A673 (cell line): ENCODE results near the gene CDKN2B-AS1. TPM values are rescaled to one million over a fixed set of nuclear protein-coding genes. Genes with fewer than 3 reads are reported as not detected.

ENCODE experiments used
- BruUV-seq: library from RNA; stranded (reverse); fragments of 400-500 nt; replicated peaks from 2 replicates; lab custom pipeline; 2021; lab: Mats Ljungman, UMichigan
- CTCF ChIA-PET: fragments of 300-600 bp; sonication (Branson Sonifier 250); formaldehyde crosslinking; loops from one replicate; lab custom pipeline; 2022; ENCODE audit warnings: antibody characterized with exemption; lab: Charles Lee
- POLR2A ChIA-PET: fragments of 300-600 bp; sonication (Branson Sonifier 250); formaldehyde crosslinking; loops from one replicate; lab custom pipeline; 2022; ENCODE audit warnings: antibody characterized with exemption; ENCODE audit not compliant: low non-redundant PET; lab: Charles Lee
- DNase-seq: peaks from one replicate; pipeline ENCODE4 v3.0.0-alpha.2; 2015; ENCODE audit warnings: low spot score
- H3K27ac ChIP-seq: fragments of 200-600 bp; sonication (generic); 2 replicates; pipeline ENCODE4 v1.5.1; 2016; ENCODE audit warnings: mixed run types, low read depth, mild to moderate bottlenecking, mixed read lengths, antibody characterized with exemption, low read length; ENCODE audit not compliant: poor library complexity, severe bottlenecking
- H3K27me3 ChIP-seq: fragments of 200-600 bp; sonication (generic); replicated peaks from 2 replicates; pipeline ENCODE4 v1.6.1; 2017; ENCODE audit warnings: mixed run types, low read depth, mild to moderate bottlenecking, mixed read lengths, antibody characterized with exemption, low read length; ENCODE audit not compliant: insufficient read depth, poor library complexity
- H3K36me3 ChIP-seq: fragments of 200-600 bp; sonication (generic); 2 replicates; pipeline ENCODE4 v1.6.1; 2016; ENCODE audit warnings: mixed run types, mild to moderate bottlenecking, mixed read lengths, antibody characterized with exemption, low read length; ENCODE audit not compliant: insufficient read depth, poor library complexity, severe bottlenecking
- H3K4me1 ChIP-seq: fragments of 200-600 bp; sonication (generic); 2 replicates; pipeline ENCODE4 v1.6.1; 2017; ENCODE audit warnings: mixed run types, mild to moderate bottlenecking, mixed read lengths, antibody characterized with exemption, low read length; ENCODE audit not compliant: insufficient read depth, poor library complexity, severe bottlenecking
- H3K4me3 ChIP-seq: fragments of 200-600 bp; sonication (generic); 2 replicates; pipeline ENCODE4 v1.5.1; 2016; ENCODE audit warnings: low read depth, mixed run types, mild to moderate bottlenecking, mixed read lengths, low read length; ENCODE audit not compliant: poor library complexity, severe bottlenecking
- H3K9me3 ChIP-seq: fragments of 200-600 bp; sonication (generic); 2 replicates; pipeline ENCODE4 v1.6.1; 2016; ENCODE audit warnings: mixed run types, low read depth, mild to moderate bottlenecking, mixed read lengths, antibody characterized with exemption, low read length; ENCODE audit not compliant: poor library complexity, severe bottlenecking
- CTCF ChIP-seq: fragments of 300-800, 200-600 bp; sonication (generic); conservative IDR thresholded peaks from 2 replicates; pipeline ENCODE4 v1.5.1; 2017; ENCODE audit warnings: low read depth, mild to moderate bottlenecking, antibody characterized with exemption, low read length, moderate library complexity, mixed read lengths
- EZH2 ChIP-seq: fragments of 200-600 bp; sonication (generic); IDR thresholded peaks from 2 replicates; pipeline ENCODE4 v1.6.1; 2017; ENCODE audit warnings: borderline replicate concordance, low read depth, mild to moderate bottlenecking, mixed read lengths, antibody characterized with exemption, low read length; ENCODE audit not compliant: poor library complexity, severe bottlenecking
- intact Hi-C: fragments of 100-400 bp; cut with micrococcal nuclease; formaldehyde crosslinking; loops from one replicate; pipeline ENCODE4 v1.10.0; 2022; ENCODE audit not compliant: unreplicated experiment
- total RNA-seq: library from RNA; stranded (reverse); gene quantifications from 2 replicates; pipeline ENCODE4 v1.2.3, GENCODE V29; 2021

The CDKN2B-AS1 gene
- total RNA-seq, 1 experiment from 2014 or later: not detected

GRCh38 chr9:21996858-21997257 is 2.3 kb downstream of the CDKN2B-AS1 start:
- Histone ChIP-seq H3K9me3 (no peaks in the 10 kb centered on the region), H3K36me3 (no peaks in the 10 kb centered on the region), H3K27me3 (no peaks in the 10 kb centered on the region), H3K27ac (no peak overlapping the region), H3K4me3 (no peak overlapping the region), H3K4me1 (no peaks in the 10 kb centered on the region)
- no peak for DNase-seq
- TF ChIP-seq EZH2 (no peak), CTCF (no peak)
- CTCF ChIA-PET: no interaction called here
- BruUV-seq: no TSS peak
- intact Hi-C loops: no loop called here
- POLR2A ChIA-PET: no interaction called here

GRCh38 chr9:21997480-21997879 is 2.9 kb downstream of the CDKN2B-AS1 start:
- intact Hi-C loops: no loop called here
- DNase-seq: no peak
- CTCF ChIA-PET: no interaction called here

GRCh38 chr9:21998026-21998425 is 3.4 kb downstream of the CDKN2B-AS1 start:
- ChIA-PET CTCF (no interaction called here), POLR2A (no interaction called here)
- BruUV-seq: no TSS peak
- Histone ChIP-seq H3K27me3 (no peaks in the 10 kb centered on the region), H3K9me3 (no peaks in the 10 kb centered on the region), H3K4me1 (no peaks in the 10 kb centered on the region), H3K36me3 (no peaks in the 10 kb centered on the region), H3K27ac (no peak overlapping the region), H3K4me3 (no peak overlapping the region)
- intact Hi-C loops: no loop called here
- TF ChIP-seq EZH2 (no peak), CTCF (no peak)
- no peak for DNase-seq

More at GRCh38 chr9:21997480-21997879, 2.9 kb downstream of the CDKN2B-AS1 start:
- POLR2A ChIA-PET: no interaction called here
- H3K4me1 ChIP-seq: no peaks in the 10 kb centered on the region
- no peaks in the 10 kb centered on the region for H3K9me3 ChIP-seq
- no TSS peak for BruUV-seq
- TF ChIP-seq CTCF: no peak
- no peak for TF ChIP-seq EZH2
- no peak overlapping the region for H3K27ac ChIP-seq
- no peaks in the 10 kb centered on the region for H3K36me3 ChIP-seq
- no peak overlapping the region for H3K4me3 ChIP-seq
- no peaks in the 10 kb centered on the region for H3K27me3 ChIP-seq
